T-helper 9 cell (primary cell): ENCODE data around the gene GALNT15.

Source experiments
- DNase-seq: peaks from one replicate; pipeline ENCODE4 v3.0.0-alpha.2; 2020

GALNT15 gene

GRCh38 chr3:16233806-16234205, 59.3 kb downstream of the GALNT15 start:
- DNase-seq, result no peak

- DNase-seq, result no peak
Observed at GRCh38 chr3:16234281-16234680, 59.8 kb downstream of the GALNT15 start.

- DNase-seq, result no peak
Observed at GRCh38 chr3:16236030-16236639, 61.7 kb downstream of the GALNT15 start.

GRCh38 chr3:16236856-16237393, 62.4 kb downstream of the GALNT15 start:
- no peak for DNase-seq

- no peak for DNase-seq
Observed at GRCh38 chr3:16239086-16239770, 64.7 kb downstream of the GALNT15 start.

GRCh38 chr3:16239780-16240179, 65.3 kb downstream of the GALNT15 start:
- no peak for DNase-seq

- no peak for DNase-seq
Observed at GRCh38 chr3:16240229-16241023, 65.9 kb downstream of the GALNT15 start.

GRCh38 chr3:16241225-16241624, 66.7 kb downstream of the GALNT15 start:
- no peak for DNase-seq

- no peak for DNase-seq
Observed at GRCh38 chr3:16242177-16242576, 67.7 kb downstream of the GALNT15 start.

- no peak for DNase-seq
Observed at GRCh38 chr3:16243706-16244490, 69.4 kb downstream of the GALNT15 start.

GRCh38 chr3:16245609-16246008, 71.1 kb downstream of the GALNT15 start:
- DNase-seq, result no peak

- DNase-seq, result peak; percentile 70
Observed at GRCh38 chr3:16247282-16248061, 73.0 kb downstream of the GALNT15 start.

- DNase-seq, result no peak
Observed at GRCh38 chr3:16248556-16248955, 74.1 kb downstream of the GALNT15 start.

- no peak for DNase-seq
Observed at GRCh38 chr3:16249336-16249735, 74.9 kb downstream of the GALNT15 start.

- DNase-seq, result no peak
Observed at GRCh38 chr3:16249886-16250285, 75.4 kb downstream of the GALNT15 start.

GRCh38 chr3:16251316-16252085, 77.0 kb downstream of the GALNT15 start:
- no peak for DNase-seq

- DNase-seq, result no peak
Observed at GRCh38 chr3:16252243-16252978, 77.9 kb downstream of the GALNT15 start.

GRCh38 chr3:16252988-16253387, 78.5 kb downstream of the GALNT15 start:
- no peak for DNase-seq

- DNase-seq, result no peak
Observed at GRCh38 chr3:16253601-16254000, 79.1 kb downstream of the GALNT15 start.

GRCh38 chr3:16254916-16255315, 80.4 kb downstream of the GALNT15 start:
- DNase-seq, result no peak
